ENCODE results near the gene RAD50. TPM values are rescaled to one million over a fixed set of nuclear protein-coding genes. Genes with fewer than 3 reads are reported as not detected.

Gene RAD50
- total RNA-seq, 4 donors from 2014 or later, result 13.6 to 25.2 (median 20.4) TPM

- H3K9me3 ChIP-seq, result no peaks in the 10 kb centered on the region
- no peaks in the 10 kb centered on the region for H3K36me3 ChIP-seq
- 0 to 25% methylated on average over 1 to 10 of the region's 92 CpGs for WGBS, 2 donors
- peaks cover 0 to 54% (median 7%) of the 10 kb centered on the region in 4 donors for H3K27me3 ChIP-seq
- no peak overlapping the region for H3K27ac ChIP-seq
- DNase-seq, result no peak
- H3K4me1 ChIP-seq, result peaks cover 8 to 15% (median 10%) of the 10 kb centered on the region in 3 donors
- intact Hi-C loops (cut with DNase I), result no loop called here
- TF ChIP-seq POLR2A (IDR thresholded peaks at IDR 0.05) (no peak), CTCF (IDR thresholded peaks at IDR 0.05) (no peak)
- H3K4me3 ChIP-seq, result peak overlapping the region; percentile 7 to 64 (median 26)
Measured at GRCh38 chr5:132655821-132656773, 99.3 kb downstream of the RAD50 start.

- Histone ChIP-seq H3K9me3 (no peaks in the 10 kb centered on the region), H3K36me3 (no peaks in the 10 kb centered on the region), H3K27me3 (peaks cover 0 to 54% (median 7%) of the 10 kb centered on the region in 4 donors), H3K27ac (no peak overlapping the region), H3K4me1 (peaks cover 8 to 15% (median 10%) of the 10 kb centered on the region in 3 donors), H3K4me3 (peak overlapping the region in 2 of 4 donors; percentile 43 to 64)
- no peak for TF ChIP-seq CTCF (IDR thresholded peaks at IDR 0.05)
- TF ChIP-seq POLR2A (IDR thresholded peaks at IDR 0.05), result no peak
- intact Hi-C loops (cut with DNase I), result no loop called here
- no peak for DNase-seq
- WGBS, 2 donors, result 64 to 73% methylated on average over 8 to 9 of the region's 12 CpGs
Measured at GRCh38 chr5:132656774-132657355, 100.1 kb downstream of the RAD50 start.

GRCh38 chr5:132657676-132658380, 101.1 kb downstream of the RAD50 start, which contains the start of gene IL13:
TSS of gene IL13 (plus strand) at chr5:132658173. CDS start at chr5:132658187, 14 bp downstream.
- Histone ChIP-seq H3K4me3 (no peak within 1 kb of the TSS), H3K36me3 (no peaks in the 10 kb centered on the region), H3K9me3 (no peaks in the 10 kb centered on the region), H3K4me1 (peaks cover 8 to 15% (median 10%) of the 10 kb centered on the region in 3 donors), H3K27me3 (peaks cover 0 to 49% (median 7%) of the 10 kb centered on the region in 4 donors), H3K27ac (no peak within 1 kb of the TSS)
- WGBS, 2 donors, result 94 to 100% methylated on average over 11 of the region's 12 CpGs
- intact Hi-C loops (cut with DNase I), result no loop called here
- no peak for DNase-seq
- TF ChIP-seq POLR2A (IDR thresholded peaks at IDR 0.05) (no peak), CTCF (IDR thresholded peaks at IDR 0.05) (no peak)

- 72 to 90% methylated on average over 4 to 7 of the region's 9 CpGs for WGBS, 2 donors
- H3K4me3 ChIP-seq, result no peak overlapping the region
- no peak for TF ChIP-seq POLR2A (IDR thresholded peaks at IDR 0.05)
- no peak for TF ChIP-seq CTCF (IDR thresholded peaks at IDR 0.05)
- no peak overlapping the region for H3K27ac ChIP-seq
- H3K36me3 ChIP-seq, result no peaks in the 10 kb centered on the region
- peaks cover 0 to 41% (median 7%) of the 10 kb centered on the region in 4 donors for H3K27me3 ChIP-seq
- H3K4me1 ChIP-seq, result peaks cover 8 to 15% (median 10%) of the 10 kb centered on the region in 3 donors
- intact Hi-C loops (cut with DNase I), result no loop called here
- DNase-seq, result no peak
- no peaks in the 10 kb centered on the region for H3K9me3 ChIP-seq
Measured at GRCh38 chr5:132658381-132659302, 101.9 kb downstream of the RAD50 start.
